Muscle layer of colon (tissue), 2 donors: Measurements from ENCODE around the gene COL5A1.

Experiments
- H3K27ac ChIP-seq: one replicate; pipeline ENCODE4 v1.7.0; 2013; ENCODE audit warnings: low read depth, mild to moderate bottlenecking, low read length, moderate library complexity
- H3K27me3 ChIP-seq, 2 donors: one replicate each; pipeline ENCODE4 v1.7.0; 2013; ENCODE audit warnings: low read length in 2 of 2, mild to moderate bottlenecking in 2 of 2; ENCODE audit not compliant: insufficient read depth in 2 of 2, control insufficient read depth in 1 of 2
- H3K36me3 ChIP-seq: one replicate; pipeline ENCODE4 v1.7.0; 2013; ENCODE audit warnings: mild to moderate bottlenecking, low read length; ENCODE audit not compliant: insufficient read depth
- H3K4me1 ChIP-seq: one replicate; pipeline ENCODE4 v1.7.0; 2013; ENCODE audit warnings: mild to moderate bottlenecking, low read length; ENCODE audit not compliant: insufficient read depth
- H3K4me3 ChIP-seq, 2 donors: one replicate each; pipeline ENCODE4 v1.7.0; 2013; ENCODE audit warnings: low read length in 2 of 2, low read depth in 1 of 2, mild to moderate bottlenecking in 1 of 2, moderate library complexity in 1 of 2
- H3K9ac ChIP-seq: one replicate; pipeline ENCODE4 v1.7.0; 2013; ENCODE audit warnings: low read length
- H3K9me3 ChIP-seq: one replicate; pipeline ENCODE4 v1.7.0; 2013; ENCODE audit warnings: mild to moderate bottlenecking, low read length
- donor health status: abdominal sarcoma.
- donor health status: Adenocarcinoma of cecum.

The COL5A1 gene

DNA sequence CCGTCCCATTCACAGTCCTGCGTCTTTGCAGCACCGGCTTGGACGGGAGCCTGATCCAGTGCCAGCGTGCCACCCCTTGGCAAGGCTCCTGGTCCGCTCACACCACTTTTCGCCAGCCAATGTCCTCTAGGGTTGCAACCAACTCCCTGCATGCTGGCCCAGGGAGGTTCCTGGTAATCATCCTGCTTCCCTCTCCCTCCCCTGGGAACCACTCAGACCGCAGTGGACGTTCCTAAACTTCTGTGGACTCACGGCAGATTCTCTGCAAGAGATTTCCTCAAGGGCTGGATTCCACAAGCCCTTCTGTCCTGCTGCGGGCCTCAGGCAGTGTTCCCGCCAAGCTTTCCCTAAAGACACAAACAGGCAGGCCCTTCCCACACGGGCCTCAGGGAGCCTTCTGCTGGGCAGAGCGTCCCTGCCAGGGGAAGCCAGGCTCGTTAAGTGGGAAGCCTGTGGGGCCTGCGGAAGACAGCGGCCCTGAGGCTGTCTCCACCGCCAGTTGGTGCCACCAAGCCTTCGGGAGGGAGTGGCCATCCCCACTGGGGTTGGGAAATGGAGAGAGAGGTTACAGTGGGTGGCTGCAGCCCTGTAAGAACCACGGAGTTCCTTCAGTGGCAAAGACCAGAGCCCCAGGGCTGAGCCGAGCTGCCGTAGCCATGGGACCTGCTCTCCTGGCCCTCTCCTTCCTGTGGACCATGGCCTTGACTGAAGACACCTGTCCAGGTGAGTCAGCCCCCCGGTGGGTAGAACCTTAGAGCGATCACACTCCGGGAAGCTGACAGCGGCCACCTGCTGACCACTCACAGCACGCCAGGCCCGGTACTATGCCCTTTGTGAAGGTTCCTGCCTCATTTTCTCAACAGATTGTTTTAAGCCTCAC is 222.6 kb downstream of the COL5A1 start:
- Histone ChIP-seq H3K27me3 (peaks cover 0 to 5% of the 10 kb centered on the region in 2 donors), H3K36me3 (no peaks in the 10 kb centered on the region), H3K27ac (no peak overlapping the region), H3K9me3 (no peaks in the 10 kb centered on the region), H3K4me1 (no peaks in the 10 kb centered on the region), H3K9ac (no peak overlapping the region), H3K4me3 (no peak overlapping the region)

DNA sequence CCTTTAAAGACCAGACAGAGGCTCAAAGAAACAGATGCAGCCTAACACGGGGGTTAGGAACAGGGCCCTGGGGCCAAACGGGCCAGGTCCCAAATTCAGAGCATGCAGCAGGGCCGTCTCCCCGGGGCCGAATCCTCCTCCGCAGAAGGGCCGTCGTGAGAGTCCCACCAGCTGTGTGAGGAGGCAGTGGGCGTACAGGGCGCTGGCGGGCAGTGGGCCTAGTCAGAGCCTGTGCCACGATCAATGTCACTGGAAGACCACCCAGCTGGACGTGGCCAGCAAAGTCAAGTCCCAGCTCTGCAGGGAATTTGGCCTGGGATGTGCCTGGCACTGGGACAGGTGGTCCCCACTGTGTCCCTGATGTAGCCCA is 223.2 kb downstream of the COL5A1 start:
- Histone ChIP-seq H3K4me3 (no peak overlapping the region), H3K4me1 (no peaks in the 10 kb centered on the region), H3K27ac (no peak overlapping the region), H3K9me3 (no peaks in the 10 kb centered on the region), H3K27me3 (peaks cover 0 to 5% of the 10 kb centered on the region in 2 donors), H3K9ac (no peak overlapping the region), H3K36me3 (no peaks in the 10 kb centered on the region)

GRCh38 chr9:134867917-134868750 is 226.5 kb downstream of the COL5A1 start:
- H3K4me1 ChIP-seq = no peaks in the 10 kb centered on the region
- H3K9ac ChIP-seq = no peak overlapping the region
- no peaks in the 10 kb centered on the region for H3K36me3 ChIP-seq
- no peak overlapping the region for H3K27ac ChIP-seq
- H3K9me3 ChIP-seq = no peaks in the 10 kb centered on the region
- H3K27me3 ChIP-seq = peaks cover 0 to 12% of the 10 kb centered on the region in 2 donors
- no peak overlapping the region for H3K4me3 ChIP-seq

DNA sequence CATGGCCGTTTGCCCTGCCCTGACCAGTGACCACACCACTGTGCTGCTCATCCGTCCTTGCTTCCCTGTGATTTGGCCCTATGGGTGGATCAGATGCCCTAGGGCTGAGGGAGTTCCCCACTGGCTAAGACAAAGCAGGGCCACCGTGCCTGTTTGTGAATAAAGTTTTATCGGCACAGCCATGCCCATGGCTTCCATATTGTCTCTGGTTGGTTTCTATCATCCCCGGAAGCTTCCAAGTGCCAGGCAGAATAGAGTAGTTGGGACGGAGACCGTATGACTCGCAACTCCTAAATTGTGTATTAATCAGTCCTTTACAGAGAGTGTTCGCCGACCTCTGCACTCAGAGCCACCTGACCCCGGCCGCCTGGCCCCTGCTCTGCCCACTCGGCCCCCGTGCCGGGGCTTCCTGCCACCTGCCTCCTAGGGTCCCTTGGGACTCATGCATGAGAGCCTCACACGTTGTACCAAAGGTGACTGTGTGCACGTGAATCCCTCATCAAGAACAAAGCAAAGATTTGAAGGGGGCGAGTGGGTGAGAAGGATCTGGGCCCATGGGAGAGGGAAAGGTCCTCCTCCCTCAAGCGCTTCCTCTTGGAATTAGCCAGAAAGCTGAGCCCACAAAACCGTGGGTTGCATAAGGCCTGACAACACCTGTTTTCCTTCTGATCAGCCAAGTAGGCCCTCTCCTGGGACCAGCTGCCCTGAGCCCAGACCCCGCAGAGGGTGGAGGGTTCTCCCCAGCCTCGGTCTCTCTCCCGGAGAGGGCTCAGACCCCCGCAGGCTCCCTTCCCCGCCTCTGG is 227.3 kb downstream of the COL5A1 start:
- no peaks in the 10 kb centered on the region for H3K9me3 ChIP-seq
- no peaks in the 10 kb centered on the region for H3K36me3 ChIP-seq
- H3K4me1 ChIP-seq = no peaks in the 10 kb centered on the region
- H3K4me3 ChIP-seq = no peak overlapping the region
- H3K27me3 ChIP-seq = peaks cover 0 to 12% of the 10 kb centered on the region in 2 donors
- no peak overlapping the region for H3K9ac ChIP-seq
- H3K27ac ChIP-seq = no peak overlapping the region

- H3K36me3 ChIP-seq = no peaks in the 10 kb centered on the region
- no peak overlapping the region for H3K4me3 ChIP-seq
- H3K9me3 ChIP-seq = no peaks in the 10 kb centered on the region
- no peak overlapping the region for H3K9ac ChIP-seq
- no peaks in the 10 kb centered on the region for H3K4me1 ChIP-seq
- H3K27me3 ChIP-seq = peaks cover 0 to 10% of the 10 kb centered on the region in 2 donors
- H3K27ac ChIP-seq = no peak overlapping the region
Measured at GRCh38 chr9:134869554-134870300, 228.1 kb downstream of the COL5A1 start.

- peaks cover 0 to 7% of the 10 kb centered on the region in 2 donors for H3K27me3 ChIP-seq
- H3K36me3 ChIP-seq = no peaks in the 10 kb centered on the region
- no peaks in the 10 kb centered on the region for H3K4me1 ChIP-seq
- no peak overlapping the region for H3K27ac ChIP-seq
- no peak overlapping the region for H3K9ac ChIP-seq
- H3K9me3 ChIP-seq = no peaks in the 10 kb centered on the region
- no peak overlapping the region for H3K4me3 ChIP-seq
Measured at GRCh38 chr9:134870301-134870694, 228.7 kb downstream of the COL5A1 start.

DNA sequence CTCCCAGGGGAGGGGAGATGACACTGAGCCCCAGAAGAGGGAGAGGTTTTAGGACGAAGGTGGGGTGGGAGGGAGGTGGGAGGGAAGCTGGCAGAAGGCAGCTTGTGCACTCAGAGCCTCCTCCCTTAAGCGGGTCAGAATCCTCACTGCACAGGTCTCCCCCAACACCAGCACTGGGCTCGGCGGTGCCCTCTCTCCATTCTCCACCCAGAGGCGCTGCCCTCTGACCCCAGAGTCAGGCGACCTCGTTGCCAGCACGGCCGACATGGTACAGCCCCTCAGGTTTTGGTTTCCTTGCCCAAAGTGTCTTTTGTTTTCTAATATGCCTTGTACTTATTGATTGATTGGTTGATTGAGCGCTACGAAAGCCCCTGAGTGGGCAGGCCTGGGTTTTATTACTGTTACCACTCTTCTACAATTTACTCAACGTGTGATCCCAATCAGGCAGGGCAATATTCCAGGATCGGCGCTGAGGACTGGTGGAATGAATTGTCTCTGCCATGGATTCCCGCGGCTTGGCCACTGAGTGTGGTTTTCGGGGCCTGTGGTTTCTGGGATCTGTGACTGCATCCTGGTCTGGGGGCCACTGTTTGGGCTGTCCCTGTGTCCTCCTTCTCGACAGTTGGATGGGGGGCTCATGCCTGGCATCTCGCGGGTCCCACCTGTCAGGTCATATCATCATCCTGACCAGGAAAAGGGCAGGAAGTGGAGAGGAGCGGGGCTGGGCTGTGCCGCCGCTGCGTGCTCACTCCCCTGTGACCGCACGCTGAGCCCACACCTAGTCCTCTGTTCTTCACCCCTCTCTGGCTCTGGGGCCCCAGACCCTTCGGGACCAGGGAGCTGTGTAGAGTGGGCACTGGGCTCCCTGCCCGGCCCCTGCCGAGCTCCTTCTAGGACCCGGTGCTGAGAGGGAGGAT is 229.4 kb downstream of the COL5A1 start:
- no peaks in the 10 kb centered on the region for H3K9me3 ChIP-seq
- no peak overlapping the region for H3K4me3 ChIP-seq
- H3K9ac ChIP-seq = no peak overlapping the region
- H3K36me3 ChIP-seq = no peaks in the 10 kb centered on the region
- H3K27ac ChIP-seq = no peak overlapping the region
- H3K4me1 ChIP-seq = no peaks in the 10 kb centered on the region
- peaks cover 0 to 7% of the 10 kb centered on the region in 2 donors for H3K27me3 ChIP-seq

GRCh38 chr9:134871697-134872340 is 230.2 kb downstream of the COL5A1 start:
- Histone ChIP-seq H3K36me3 (no peaks in the 10 kb centered on the region), H3K27ac (no peak overlapping the region), H3K4me3 (no peak overlapping the region), H3K4me1 (no peaks in the 10 kb centered on the region), H3K27me3 (peaks cover 0 to 7% of the 10 kb centered on the region in 2 donors), H3K9me3 (no peaks in the 10 kb centered on the region), H3K9ac (no peak overlapping the region)

GRCh38 chr9:134872482-134873231 is 231.1 kb downstream of the COL5A1 start:
- Histone ChIP-seq H3K36me3 (no peaks in the 10 kb centered on the region), H3K4me1 (no peaks in the 10 kb centered on the region), H3K27ac (no peak overlapping the region), H3K27me3 (peaks cover 0 to 7% of the 10 kb centered on the region in 2 donors), H3K4me3 (no peak overlapping the region), H3K9ac (no peak overlapping the region), H3K9me3 (no peaks in the 10 kb centered on the region)
